Measurements from ENCODE around the gene LIG4. TPM values are rescaled to one million over a fixed set of nuclear protein-coding genes. Genes with fewer than 3 reads are reported as not detected.

Gene LIG4
- total RNA-seq, 1 donor from 2014 or later = 14.8 TPM

DNA sequence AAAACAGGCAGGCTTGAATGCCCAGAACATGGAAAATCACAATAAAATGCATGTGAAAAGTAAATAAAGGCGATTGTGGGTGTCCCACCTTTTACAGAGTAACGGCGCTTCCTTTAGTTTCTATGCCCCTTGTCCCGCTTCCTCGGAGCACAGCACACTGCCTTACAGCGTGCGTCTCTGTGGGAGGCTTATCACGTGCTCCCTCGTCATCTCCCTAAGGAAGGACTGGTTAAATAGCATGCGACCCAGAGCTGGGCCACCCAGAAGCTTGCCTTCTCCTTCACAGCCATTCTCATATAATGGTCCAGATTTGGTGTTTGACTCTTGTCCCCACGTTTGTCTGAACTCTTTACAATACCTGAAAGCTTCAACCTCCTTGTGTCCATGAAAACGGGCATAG lies 56.6 kb downstream of the LIG4 start:
- ATAC-seq (ENCODE audit: low read depth) (no peak), DNase-seq (no peak)
- H3K27me3 Mint-ChIP-seq = peaks cover 2% of the 10 kb centered on the region
- no peaks in the 10 kb centered on the region for H3K4me1 Mint-ChIP-seq
- no peak overlapping the region for H3K4me3 Mint-ChIP-seq
- TF ChIP-seq, protein P1, sequence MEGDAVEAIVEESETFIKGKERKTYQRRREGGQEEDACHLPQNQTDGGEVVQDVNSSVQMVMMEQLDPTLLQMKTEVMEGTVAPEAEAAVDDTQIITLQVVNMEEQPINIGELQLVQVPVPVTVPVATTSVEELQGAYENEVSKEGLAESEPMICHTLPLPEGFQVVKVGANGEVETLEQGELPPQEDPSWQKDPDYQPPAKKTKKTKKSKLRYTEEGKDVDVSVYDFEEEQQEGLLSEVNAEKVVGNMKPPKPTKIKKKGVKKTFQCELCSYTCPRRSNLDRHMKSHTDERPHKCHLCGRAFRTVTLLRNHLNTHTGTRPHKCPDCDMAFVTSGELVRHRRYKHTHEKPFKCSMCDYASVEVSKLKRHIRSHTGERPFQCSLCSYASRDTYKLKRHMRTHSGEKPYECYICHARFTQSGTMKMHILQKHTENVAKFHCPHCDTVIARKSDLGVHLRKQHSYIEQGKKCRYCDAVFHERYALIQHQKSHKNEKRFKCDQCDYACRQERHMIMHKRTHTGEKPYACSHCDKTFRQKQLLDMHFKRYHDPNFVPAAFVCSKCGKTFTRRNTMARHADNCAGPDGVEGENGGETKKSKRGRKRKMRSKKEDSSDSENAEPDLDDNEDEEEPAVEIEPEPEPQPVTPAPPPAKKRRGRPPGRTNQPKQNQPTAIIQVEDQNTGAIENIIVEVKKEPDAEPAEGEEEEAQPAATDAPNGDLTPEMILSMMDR (IDR thresholded peaks at IDR 0.05) = no peak
- no peaks in the 10 kb centered on the region for H3K36me3 Mint-ChIP-seq (ENCODE audit: low read depth)
- CTCF ChIA-PET = no interaction called here
- POLR2A ChIA-PET = no interaction called here
- H3K27ac Mint-ChIP-seq = no peak overlapping the region
- intact Hi-C loops (cut with micrococcal nuclease) = no loop called here
- H3K9me3 Mint-ChIP-seq = peaks cover 2% of the 10 kb centered on the region

Other genes starting within 250 kb of the LIG4 start
- gene ABHD13, start 2.9 kb upstream of the LIG4 start, total RNA-seq = 9.4 and 10.9 TPM in 2 replicates
- gene TNFSF13B, start 54.2 kb upstream of the LIG4 start, total RNA-seq = 1.7 and 2.7 TPM in 2 replicates